ENCODE results near the gene AHCYL2.
"Not testable (repeated sequence)": the region's sequence is repeated elsewhere in the genome, so short reads cannot be mapped to it uniquely, and the experiment has no call there.

GRCh38 chr7:129447445-129447844, 222.6 kb downstream of the AHCYL2 start:
- TF ChIP-seq EP300, CTCF (IDR thresholded peaks at IDR 0.05): not testable (repeated sequence)

Measured in ovary (tissue), 3 donors.